SU-DHL-6 (cell line): Measurements from ENCODE around the gene STKLD1.

Experiments used
- EZH2phosphoT487 ChIP-seq: fragments of 200-600 bp; sonication (generic), shearing (Covaris generic); conservative IDR thresholded peaks from 2 replicates; pipeline ENCODE4 v1.6.1; 2018; ENCODE audit warnings: mild to moderate bottlenecking, antibody characterized with exemption, low read length, moderate library complexity, mixed read lengths
- TF ChIP-seq, protein P1 (sequence below): fragments of 200-600 bp; sonication (generic); IDR thresholded peaks from one replicate; pipeline ENCODE4 v1.5.1; 2017; ENCODE audit warnings: antibody characterized with exemption, mild to moderate bottlenecking, low read length, moderate library complexity; ENCODE audit not compliant: insufficient read depth, poor library complexity, severe bottlenecking

DNA sequence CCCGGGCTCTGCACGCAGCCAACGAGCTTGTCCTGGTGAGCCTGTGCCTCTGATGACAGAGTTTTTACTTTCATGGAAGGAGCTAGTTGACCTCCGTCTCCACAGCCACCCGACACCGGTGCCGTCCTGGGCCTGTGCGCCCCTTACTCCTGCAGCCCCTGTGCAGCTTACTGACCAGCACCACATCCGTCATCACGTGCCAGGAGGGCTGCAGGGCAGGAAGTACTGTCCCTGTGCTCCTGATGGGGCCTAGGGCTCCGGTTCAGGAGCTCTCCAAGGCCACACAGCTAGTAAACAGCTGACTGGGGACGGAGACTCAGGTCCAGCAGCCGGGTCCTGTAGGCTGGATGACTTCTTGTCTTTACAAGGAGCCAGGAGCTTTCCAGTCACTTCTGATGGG, 10.2 kb downstream of the STKLD1 start:
- TF ChIP-seq, protein P1, sequence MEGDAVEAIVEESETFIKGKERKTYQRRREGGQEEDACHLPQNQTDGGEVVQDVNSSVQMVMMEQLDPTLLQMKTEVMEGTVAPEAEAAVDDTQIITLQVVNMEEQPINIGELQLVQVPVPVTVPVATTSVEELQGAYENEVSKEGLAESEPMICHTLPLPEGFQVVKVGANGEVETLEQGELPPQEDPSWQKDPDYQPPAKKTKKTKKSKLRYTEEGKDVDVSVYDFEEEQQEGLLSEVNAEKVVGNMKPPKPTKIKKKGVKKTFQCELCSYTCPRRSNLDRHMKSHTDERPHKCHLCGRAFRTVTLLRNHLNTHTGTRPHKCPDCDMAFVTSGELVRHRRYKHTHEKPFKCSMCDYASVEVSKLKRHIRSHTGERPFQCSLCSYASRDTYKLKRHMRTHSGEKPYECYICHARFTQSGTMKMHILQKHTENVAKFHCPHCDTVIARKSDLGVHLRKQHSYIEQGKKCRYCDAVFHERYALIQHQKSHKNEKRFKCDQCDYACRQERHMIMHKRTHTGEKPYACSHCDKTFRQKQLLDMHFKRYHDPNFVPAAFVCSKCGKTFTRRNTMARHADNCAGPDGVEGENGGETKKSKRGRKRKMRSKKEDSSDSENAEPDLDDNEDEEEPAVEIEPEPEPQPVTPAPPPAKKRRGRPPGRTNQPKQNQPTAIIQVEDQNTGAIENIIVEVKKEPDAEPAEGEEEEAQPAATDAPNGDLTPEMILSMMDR: no peak
- TF ChIP-seq EZH2phosphoT487: no peak
